Tibial nerve (tissue), 4 donors: ENCODE data around the gene ZMYM4.

ENCODE experiments used
- CTCF ChIP-seq, 5 experiments: fragments of 200-600 bp in 3 of 5; fragments of 450-650 bp in 2 of 5; sonication (generic) in 3 of 5; IDR thresholded peaks; one replicate each; pipeline ENCODE4 v1.5.1; 2016 to 2019; ENCODE audit warnings: antibody characterized with exemption in 5 of 5, mild to moderate bottlenecking in 3 of 5, moderate library complexity in 2 of 5
- EP300 ChIP-seq, 2 donors: sonication (generic); formaldehyde crosslinking; IDR thresholded peaks; one replicate each; pipeline ENCODE4 v1.6.1; 2017; ENCODE audit warnings: antibody characterized with exemption in 2 of 2, mild to moderate bottlenecking in 1 of 2
- POLR2A ChIP-seq, 2 donors: fragments of 450-650 bp; IDR thresholded peaks; one replicate each; pipeline ENCODE4 v1.6.1; 2017; ENCODE audit warnings: antibody characterized with exemption in 2 of 2, mild to moderate bottlenecking in 2 of 2, moderate library complexity in 2 of 2

- TF ChIP-seq CTCF (IDR thresholded peaks at IDR 0.05) (no peak), POLR2A (IDR thresholded peaks at IDR 0.05) (no peak), EP300 (IDR thresholded peaks at IDR 0.05) (no peak)
Observed at GRCh38 chr1:35441926-35442579, 173.5 kb downstream of the ZMYM4 start.
